Prostate gland (tissue), 2 donors: ENCODE results near the gene ABCC4.

Experiments used
- POLR2A ChIP-seq: fragments of 450-650 bp; IDR thresholded peaks from one replicate; pipeline ENCODE4 v1.6.1; 2016; ENCODE audit warnings: antibody characterized with exemption, mild to moderate bottlenecking
- POLR2AphosphoS5 ChIP-seq: sonication (generic); formaldehyde crosslinking; IDR thresholded peaks from one replicate; pipeline ENCODE4 v1.6.1; 2017; ENCODE audit warnings: antibody characterized with exemption
- TF ChIP-seq, protein P1 (sequence below), 4 experiments: fragments of 200-600 bp in 2 of 4; fragments of 450-650 bp in 2 of 4; sonication (generic) in 2 of 4; IDR thresholded peaks; 1 replicate in 3 of 4; 2 replicates in 1 of 4; pipeline ENCODE4 v1.5.1; 2016 to 2019; ENCODE audit warnings: antibody characterized with exemption in 4 of 4, mild to moderate bottlenecking in 2 of 4, moderate library complexity in 2 of 4

- TF ChIP-seq, protein P1, sequence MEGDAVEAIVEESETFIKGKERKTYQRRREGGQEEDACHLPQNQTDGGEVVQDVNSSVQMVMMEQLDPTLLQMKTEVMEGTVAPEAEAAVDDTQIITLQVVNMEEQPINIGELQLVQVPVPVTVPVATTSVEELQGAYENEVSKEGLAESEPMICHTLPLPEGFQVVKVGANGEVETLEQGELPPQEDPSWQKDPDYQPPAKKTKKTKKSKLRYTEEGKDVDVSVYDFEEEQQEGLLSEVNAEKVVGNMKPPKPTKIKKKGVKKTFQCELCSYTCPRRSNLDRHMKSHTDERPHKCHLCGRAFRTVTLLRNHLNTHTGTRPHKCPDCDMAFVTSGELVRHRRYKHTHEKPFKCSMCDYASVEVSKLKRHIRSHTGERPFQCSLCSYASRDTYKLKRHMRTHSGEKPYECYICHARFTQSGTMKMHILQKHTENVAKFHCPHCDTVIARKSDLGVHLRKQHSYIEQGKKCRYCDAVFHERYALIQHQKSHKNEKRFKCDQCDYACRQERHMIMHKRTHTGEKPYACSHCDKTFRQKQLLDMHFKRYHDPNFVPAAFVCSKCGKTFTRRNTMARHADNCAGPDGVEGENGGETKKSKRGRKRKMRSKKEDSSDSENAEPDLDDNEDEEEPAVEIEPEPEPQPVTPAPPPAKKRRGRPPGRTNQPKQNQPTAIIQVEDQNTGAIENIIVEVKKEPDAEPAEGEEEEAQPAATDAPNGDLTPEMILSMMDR (IDR thresholded peaks at IDR 0.05) = no peak
- no peak for TF ChIP-seq POLR2A
- no peak for TF ChIP-seq POLR2AphosphoS5
These were observed 46.9 kb downstream of the ABCC4 start for GRCh38 chr13:95254339-95254738.
